ENCODE measurements around the gene SGSM2. TPM values are rescaled to one million over a fixed set of nuclear protein-coding genes. Genes with fewer than 3 reads are reported as not detected.

SGSM2 gene
- total RNA-seq, 1 donor, result 29.8 TPM

DNA sequence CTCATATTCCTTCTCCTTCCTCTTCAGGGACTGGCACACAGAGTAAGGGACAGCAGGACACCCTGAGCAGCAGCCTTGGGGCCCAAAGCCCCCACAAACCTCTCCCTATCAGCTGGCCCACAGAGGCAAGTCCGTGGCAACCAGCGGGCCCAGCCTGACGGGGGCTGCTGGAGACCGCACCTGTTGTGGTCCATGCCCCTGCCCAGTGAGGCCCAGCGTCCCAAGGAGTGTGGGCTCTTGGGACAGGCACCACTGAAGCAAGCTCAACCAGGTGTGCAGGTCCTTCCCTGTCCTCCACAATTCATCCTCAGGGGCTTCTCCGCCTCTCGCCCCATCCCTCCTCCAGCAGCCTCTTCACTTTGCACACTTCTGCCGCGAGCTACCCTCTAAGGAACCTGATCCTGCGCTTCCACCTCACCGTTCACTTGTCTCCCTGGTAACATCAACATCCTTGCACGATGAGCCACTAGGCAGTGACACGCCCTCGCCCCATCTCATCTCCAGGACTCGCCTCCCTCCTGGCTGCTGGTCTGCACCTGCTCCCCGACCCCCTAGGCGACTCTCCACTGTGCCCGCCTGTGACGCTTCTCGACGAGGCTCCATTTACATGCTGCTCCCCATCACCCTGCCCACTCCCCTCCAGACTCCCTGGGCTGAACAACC, 50.9 kb downstream of the SGSM2 start:
- no peak for DNase-seq (ENCODE audit: low read depth)
- TF ChIP-seq CTCF (IDR thresholded peaks at IDR 0.05; ENCODE audit: insufficient read depth, low read depth, low read length), result no peak
- H3K4me3 ChIP-seq (ENCODE audit: low read depth, low read length), result no peak overlapping the region

- DNase-seq (ENCODE audit: low read depth), result no peak
- no peak for TF ChIP-seq CTCF (IDR thresholded peaks at IDR 0.05; ENCODE audit: insufficient read depth, low read depth, low read length)
- no peak overlapping the region for H3K4me3 ChIP-seq (ENCODE audit: low read depth, low read length)
Measured at GRCh38 chr17:2388683-2389055, 51.4 kb downstream of the SGSM2 start.

DNA sequence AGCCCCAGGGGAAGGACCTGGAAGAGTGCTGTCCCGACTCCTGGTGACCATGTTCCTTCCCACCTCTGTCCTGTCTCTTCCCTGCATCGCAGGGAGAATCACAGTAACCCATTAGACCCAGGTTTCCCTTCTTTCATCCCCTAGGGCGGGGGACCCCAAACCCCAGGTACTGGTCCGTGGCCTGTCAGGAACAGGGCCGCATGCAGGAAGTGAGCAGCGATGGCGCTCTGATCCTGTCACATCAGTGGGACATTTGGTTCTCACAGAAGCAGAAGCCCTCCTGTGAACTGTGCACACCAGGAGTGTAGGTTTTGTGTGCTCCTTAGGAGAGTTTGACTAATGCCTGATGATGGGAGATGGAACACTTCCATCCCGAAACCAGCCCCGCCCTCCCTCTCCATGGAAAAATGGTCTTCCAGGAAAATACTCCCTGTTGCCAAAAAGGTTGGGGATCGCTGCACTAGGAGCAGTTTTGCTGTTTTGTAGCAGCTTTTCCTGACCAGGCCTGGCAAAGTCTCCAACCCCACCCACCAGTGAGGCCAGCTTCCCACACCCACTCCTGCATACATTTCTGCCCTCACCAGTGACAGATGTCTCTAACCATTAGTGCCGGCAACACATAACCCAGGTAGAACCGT, 53.0 kb downstream of the SGSM2 start:
- DNase-seq (ENCODE audit: low read depth), result no peak
- TF ChIP-seq CTCF (IDR thresholded peaks at IDR 0.05; ENCODE audit: insufficient read depth, low read depth, low read length), result no peak
- H3K4me3 ChIP-seq (ENCODE audit: low read depth, low read length), result no peak overlapping the region

DNA sequence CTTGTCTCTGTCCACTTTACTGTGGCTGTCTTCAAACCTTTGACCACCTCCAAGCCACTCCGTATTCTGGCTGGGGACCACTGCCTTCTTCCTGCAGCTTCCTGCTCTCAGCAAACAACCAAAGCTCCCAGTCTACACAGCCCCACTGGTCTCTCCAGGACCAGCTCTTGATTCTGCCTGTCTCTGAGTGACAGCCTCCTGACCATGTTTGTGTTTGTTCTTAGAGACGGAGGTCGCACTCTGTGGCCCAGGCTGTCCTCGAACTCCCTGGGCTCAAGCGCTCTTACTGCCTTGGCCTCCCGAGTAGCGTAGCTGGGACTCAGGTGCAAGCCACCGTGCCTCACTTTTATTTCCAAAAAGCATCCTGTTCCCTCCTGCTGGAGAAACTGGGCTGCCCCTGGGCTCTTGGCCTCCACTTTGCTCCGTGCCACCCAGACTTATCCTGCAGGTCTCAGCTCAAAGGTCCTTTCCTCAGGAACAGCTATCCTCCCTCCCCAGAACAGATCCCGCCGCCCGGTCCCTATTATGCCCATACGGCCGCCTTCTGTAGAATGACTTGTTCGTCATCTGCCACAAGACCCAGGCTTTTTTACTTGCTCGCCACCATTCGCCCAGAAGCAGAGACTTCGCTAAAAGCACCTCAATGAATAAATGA, 54.4 kb downstream of the SGSM2 start:
- TF ChIP-seq CTCF (IDR thresholded peaks at IDR 0.05; ENCODE audit: insufficient read depth, low read depth, low read length), result no peak
- H3K4me3 ChIP-seq (ENCODE audit: low read depth, low read length), result peak overlapping the region; percentile 60
- no peak for DNase-seq (ENCODE audit: low read depth)

- DNase-seq (ENCODE audit: low read depth), result peak; percentile 96
- peak overlapping the region; percentile 72 for H3K4me3 ChIP-seq (ENCODE audit: low read depth, low read length)
- TF ChIP-seq CTCF (IDR thresholded peaks at IDR 0.05; ENCODE audit: insufficient read depth, low read depth, low read length), result no peak
Measured at GRCh38 chr17:2392252-2393173, 55.2 kb downstream of the SGSM2 start.

DNA sequence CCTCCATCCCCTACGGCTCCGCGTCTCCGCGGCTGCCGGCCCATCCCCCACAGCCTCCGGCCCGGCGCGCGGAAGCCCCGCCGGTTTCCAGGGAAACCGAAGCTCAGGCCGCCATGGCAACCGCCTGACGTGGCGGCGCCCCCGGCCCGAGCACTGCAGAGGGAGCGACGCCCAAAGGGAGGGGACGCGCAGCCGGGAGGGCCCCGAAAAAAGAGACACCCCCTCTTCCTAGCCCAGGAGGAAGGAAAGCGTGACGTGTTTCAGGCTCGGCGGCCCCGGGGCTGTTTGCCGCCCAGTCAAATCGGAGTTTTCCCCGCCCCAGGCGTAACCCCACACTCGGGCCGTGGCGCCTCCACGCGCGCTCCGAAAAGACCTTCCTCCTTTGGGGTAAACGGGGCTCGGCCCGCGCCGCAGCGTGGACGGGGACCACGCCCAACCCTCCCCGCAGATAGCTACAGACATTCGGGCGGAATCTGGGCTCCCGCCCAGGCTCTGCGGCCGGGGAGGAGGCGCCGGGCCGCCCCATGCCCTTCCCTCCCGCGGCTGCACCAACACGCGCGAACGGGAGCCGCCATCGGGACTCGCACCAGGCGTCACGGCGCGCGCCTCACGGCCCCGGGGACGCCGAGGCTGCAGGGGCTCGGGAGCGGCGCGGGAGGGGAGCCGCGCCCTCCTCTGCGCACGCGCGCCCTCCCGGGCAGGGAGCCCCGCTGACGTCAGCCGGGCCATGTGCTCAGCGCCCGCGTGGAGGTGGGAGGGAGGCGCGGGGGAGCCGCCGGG, 56.1 kb downstream of the SGSM2 start:
- peak overlapping the region; percentile 72 for H3K4me3 ChIP-seq (ENCODE audit: low read depth, low read length)
- no peak for TF ChIP-seq CTCF (IDR thresholded peaks at IDR 0.05; ENCODE audit: insufficient read depth, low read depth, low read length)
- DNase-seq (ENCODE audit: low read depth), result peak; percentile 87

All from fibroblast of villous mesenchyme (primary cell).